AG04449 (cell line): Measurements from ENCODE around the gene USHBP1.
"Not testable (repeated sequence)": the region's sequence is repeated elsewhere in the genome, so short reads cannot be mapped to it uniquely, and the experiment has no call there.

Experiments used
- CTCF ChIA-PET: fragments of 350-600 bp; formaldehyde crosslinking; extraction: SDS; loops from one replicate; lab custom pipeline; 2021; ENCODE audit warnings: antibody characterized with exemption; lab: Yijun Ruan, JAX
- POLR2A ChIA-PET: fragments of 400-600, 350-600 bp; formaldehyde crosslinking; extraction: SDS; loops from one replicate; lab custom pipeline; 2020; ENCODE audit warnings: antibody characterized with exemption, inconsistent platforms; lab: Yijun Ruan, JAX
- DNase-seq: peaks from one replicate; pipeline ENCODE4 v3.0.0-alpha.2; 2010; ENCODE audit warnings: low read depth, low spot score
- H3K4me3 ChIP-seq: 2 replicates; pipeline ENCODE4 v1.5.1; 2011; ENCODE audit warnings: low read depth, mild to moderate bottlenecking, control low read depth, low read length
- TF ChIP-seq, protein P1 (sequence below): IDR thresholded peaks from one replicate; pipeline ENCODE4 v1.5.1; 2011; ENCODE audit warnings: mild to moderate bottlenecking, moderate library complexity, low read length, control low read depth, inconsistent platforms; ENCODE audit not compliant: insufficient read depth; ENCODE audit errors: missing control alignments

Gene USHBP1

DNA sequence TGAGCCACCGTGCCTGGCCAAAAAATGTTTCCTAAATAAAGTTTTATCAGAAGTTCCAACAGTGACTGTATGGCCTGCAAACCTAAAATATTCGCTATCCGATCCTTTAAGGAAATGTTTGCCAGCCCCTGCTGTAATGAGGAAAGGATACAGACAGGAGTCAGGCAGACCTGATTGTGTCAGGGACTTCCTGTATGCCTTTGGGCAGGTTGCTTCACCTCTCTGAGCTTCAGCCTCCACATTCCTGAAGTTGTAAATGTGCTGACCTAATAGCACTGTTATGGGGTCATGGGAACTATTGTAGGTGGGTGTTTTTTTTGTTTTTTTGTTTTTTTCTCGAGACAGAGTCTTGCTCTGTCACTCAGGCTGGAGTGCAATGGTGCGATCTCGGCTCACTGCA lies 32.4 kb upstream of the USHBP1 start:
- no peak for DNase-seq
- H3K4me3 ChIP-seq, result no peak overlapping the region
- CTCF ChIA-PET, result interaction anchor here (1.5 to 8.4 kb wide), 3 partner anchors 8 to 91 kb away, joined by 3 to 103 read pairs (median 4); no protein-coding TSS in a partner anchor
- POLR2A ChIA-PET, result no interaction called here
- TF ChIP-seq, protein P1, sequence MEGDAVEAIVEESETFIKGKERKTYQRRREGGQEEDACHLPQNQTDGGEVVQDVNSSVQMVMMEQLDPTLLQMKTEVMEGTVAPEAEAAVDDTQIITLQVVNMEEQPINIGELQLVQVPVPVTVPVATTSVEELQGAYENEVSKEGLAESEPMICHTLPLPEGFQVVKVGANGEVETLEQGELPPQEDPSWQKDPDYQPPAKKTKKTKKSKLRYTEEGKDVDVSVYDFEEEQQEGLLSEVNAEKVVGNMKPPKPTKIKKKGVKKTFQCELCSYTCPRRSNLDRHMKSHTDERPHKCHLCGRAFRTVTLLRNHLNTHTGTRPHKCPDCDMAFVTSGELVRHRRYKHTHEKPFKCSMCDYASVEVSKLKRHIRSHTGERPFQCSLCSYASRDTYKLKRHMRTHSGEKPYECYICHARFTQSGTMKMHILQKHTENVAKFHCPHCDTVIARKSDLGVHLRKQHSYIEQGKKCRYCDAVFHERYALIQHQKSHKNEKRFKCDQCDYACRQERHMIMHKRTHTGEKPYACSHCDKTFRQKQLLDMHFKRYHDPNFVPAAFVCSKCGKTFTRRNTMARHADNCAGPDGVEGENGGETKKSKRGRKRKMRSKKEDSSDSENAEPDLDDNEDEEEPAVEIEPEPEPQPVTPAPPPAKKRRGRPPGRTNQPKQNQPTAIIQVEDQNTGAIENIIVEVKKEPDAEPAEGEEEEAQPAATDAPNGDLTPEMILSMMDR, result no peak

DNA sequence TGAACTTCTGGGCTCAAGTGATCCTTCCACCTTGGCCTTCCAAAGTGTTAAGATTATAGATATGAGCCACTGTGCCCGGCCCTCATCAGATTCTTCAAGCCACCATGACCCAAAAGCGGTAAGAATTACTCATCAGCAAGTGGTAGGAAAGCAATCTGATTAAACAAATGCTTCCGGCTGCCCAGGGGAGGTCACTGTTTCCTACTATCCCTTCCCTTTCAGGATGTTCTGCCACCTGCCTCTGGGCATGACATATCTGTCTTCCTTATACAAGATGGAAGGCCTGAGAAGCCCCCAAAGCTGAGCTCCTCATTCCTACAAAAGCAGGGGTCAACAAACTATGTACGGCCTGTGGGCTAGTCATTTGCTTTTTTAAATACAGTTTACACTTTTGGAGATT lies 31.7 kb upstream of the USHBP1 start:
- POLR2A ChIA-PET, result interaction anchor here (0.7 kb wide), 1 partner anchor 90 kb away, joined by 3 read pairs; no protein-coding TSS in a partner anchor
- no peak overlapping the region for H3K4me3 ChIP-seq
- TF ChIP-seq, protein P1, result peak; percentile 2
- CTCF ChIA-PET, result interaction anchor here (0.6 to 8.4 kb wide), 3 partner anchors 10 to 92 kb away, joined by 3 to 103 read pairs (median 4); no protein-coding TSS in a partner anchor
- DNase-seq, result no peak

DNA sequence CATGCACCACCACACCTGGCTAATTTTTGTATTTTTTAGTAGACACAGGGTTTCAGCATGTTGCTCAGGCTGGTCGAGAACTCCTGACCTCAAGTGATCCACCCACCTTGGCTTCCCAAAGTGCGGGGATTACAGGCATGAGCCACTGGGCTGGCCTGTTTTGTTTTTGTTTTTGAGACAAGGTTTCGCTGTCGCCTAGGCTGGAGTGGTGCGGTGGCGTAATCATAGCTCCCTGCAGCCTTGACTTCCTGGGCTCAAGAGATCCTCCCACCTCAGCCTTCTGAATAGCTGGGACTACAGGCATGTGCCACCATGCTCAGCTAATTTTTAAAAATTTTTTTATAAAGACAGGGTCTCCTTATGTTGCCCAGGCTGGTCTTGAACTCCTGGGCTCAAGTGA lies 31.0 kb upstream of the USHBP1 start:
- DNase-seq, H3K4me3 ChIP-seq, POLR2A ChIA-PET: not testable (repeated sequence)
- CTCF ChIA-PET, result interaction anchor here (0.6 to 8.4 kb wide), 3 partner anchors 13 to 491 kb away, joined by 3 to 103 read pairs (median 9); no protein-coding TSS in a partner anchor

DNA sequence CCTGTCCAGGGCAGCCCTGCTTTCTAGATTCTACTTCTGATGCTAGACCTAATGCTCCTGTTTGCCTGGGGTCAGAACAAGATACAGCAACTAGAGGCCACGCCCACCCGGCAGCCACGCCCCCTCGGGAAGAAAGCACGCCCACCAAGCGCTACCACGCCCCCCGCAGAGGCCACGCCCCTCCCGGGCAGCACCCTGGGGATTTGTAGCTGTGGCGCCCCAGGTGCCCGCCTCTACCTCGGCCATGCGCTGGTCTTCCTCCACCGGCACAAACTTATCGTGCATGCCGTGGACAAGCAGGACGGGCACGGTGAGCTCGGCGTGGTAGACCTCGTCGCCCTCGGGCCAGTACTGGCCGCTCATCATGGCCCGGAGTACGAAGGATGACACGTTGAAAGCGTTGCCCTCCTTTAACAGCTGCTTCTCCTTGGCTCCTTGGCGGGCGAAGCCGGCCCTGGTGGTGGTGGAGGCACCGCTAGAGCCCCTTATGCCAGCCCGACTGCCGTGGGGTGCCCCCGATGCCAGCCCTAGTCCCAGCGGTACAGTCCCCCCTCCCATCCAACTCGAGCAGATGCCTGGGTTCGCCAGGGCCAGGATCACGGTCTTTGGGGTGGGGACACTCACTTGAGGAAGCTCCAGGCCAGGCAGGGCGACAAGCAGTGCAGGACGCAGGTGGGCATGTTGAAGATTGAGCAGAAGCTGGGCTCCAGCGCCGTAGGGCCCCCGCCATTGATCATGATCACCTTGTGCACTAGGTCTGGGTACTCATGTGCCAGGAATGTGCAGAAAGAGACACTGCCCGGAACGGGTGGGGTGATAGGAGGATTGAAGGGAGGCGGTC lies 29.7 kb upstream of the USHBP1 start:
- TF ChIP-seq, protein P1, result no peak
- CTCF ChIA-PET, result interaction anchor here (1.0 to 8.4 kb wide), 6 partner anchors 10 to 94 kb away, joined by 3 to 103 read pairs (median 14); partner anchors contain the start of genes ABHD8, ANKLE1, DDA1 and MRPL34
- H3K4me3 ChIP-seq, result no peak overlapping the region
- no peak for DNase-seq
- POLR2A ChIA-PET, result no interaction called here

DNA sequence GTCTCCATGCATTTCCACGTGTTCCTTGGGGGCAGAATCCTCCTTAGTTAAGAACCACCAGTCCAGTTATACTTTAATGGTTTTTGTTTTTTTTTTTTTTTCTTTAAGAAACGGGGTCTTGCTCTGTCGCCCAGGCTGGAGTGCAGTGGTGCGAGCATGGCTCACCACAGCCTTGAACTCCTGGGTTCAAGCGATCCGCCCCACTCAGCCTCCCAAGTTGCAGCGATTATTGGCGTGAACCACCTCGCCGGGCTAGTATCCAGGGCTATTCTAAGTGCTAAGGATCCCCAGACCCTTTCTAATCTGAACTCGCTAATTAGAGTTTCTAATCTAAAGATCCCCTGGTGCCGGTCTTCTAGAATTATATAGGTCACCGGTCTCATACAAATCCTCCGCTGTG lies 29.1 kb upstream of the USHBP1 start:
- no peak for DNase-seq
- ChIA-PET CTCF (interaction anchor here (0.8 to 8.4 kb wide), 10 partner anchors 11 to 120 kb away, joined by 3 to 103 read pairs (median 7); partner anchors contain the start of genes ABHD8, ANKLE1, DDA1 and MRPL34), POLR2A (no interaction called here)
- TF ChIP-seq, protein P1, result no peak
- H3K4me3 ChIP-seq, result no peak overlapping the region

DNA sequence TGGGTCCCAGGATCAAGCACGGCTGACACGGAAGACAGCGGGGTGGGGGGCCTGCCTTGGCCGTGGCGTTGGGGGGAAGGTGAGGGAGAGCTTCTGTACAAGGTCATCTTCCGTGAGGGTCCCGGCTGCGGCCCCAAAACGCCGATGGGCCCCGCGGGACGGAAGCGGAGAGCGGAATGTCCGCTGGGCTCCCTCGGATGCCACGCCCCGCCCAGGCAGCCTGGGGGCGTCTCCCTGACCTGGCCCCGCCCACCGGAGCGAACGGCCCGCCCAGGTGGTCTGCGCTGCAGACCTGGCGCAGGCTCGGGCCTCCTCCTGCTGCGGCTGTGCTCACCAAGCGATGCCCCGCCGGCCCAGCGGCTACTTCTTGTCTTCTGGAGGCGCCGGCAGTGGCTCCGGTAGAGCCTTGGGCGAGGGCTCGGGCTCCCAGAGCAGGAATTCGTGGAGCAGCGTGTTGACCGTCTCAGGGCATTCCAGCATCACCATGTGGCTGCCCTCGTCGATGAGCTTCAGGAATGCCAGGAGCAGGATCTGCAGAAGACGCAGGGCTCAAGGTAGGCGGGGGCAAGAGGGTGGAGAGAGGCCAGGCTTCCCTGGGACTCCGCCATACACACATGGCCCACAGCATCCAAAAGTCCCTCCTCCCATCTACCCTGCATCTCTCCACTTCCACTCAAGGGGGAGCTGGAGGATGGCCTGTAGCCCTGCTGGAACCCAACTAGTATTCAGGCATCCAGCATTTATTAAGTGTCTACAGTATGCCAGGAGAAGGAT lies 27.9 kb upstream of the USHBP1 start:
- ChIA-PET POLR2A (no interaction called here), CTCF (interaction anchor here (0.8 to 8.4 kb wide), 15 partner anchors 8 to 173 kb away, joined by 3 to 103 read pairs (median 3); partner anchors contain the start of genes ABHD8, ANKLE1, BABAM1 and DDA1)
- H3K4me3 ChIP-seq, result peak overlapping the region; percentile 63
- DNase-seq, result no peak
- TF ChIP-seq, protein P1, result peak; percentile 82
